LNCAP (cell line): Measurements from ENCODE around the gene POU2F1.

Experiments used
- TF ChIP-seq, protein P1 (sequence below): fragments of 450-650 bp; IDR thresholded peaks from 2 replicates; pipeline ENCODE4 v1.5.1; 2017; ENCODE audit warnings: mild to moderate bottlenecking

Gene POU2F1

DNA sequence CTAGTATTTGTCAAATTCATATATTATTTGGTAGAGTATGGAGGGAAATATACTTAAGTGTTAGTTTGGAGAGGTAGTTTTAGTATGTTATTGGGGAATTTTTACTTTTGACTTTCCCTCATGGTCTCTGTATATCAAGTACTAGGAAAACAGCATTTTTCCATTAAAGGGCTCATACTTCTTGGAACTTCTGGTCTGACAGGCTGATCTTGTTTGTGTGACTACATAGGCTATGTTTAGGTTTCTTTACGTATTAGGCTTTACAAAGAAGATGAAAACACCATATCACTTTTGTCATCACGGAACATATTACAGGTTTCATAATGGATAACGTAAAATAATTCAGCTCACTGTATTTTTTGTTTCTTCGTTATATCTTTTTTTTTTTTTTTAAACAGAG is 30.8 kb downstream of the POU2F1 start:
- TF ChIP-seq, protein P1, sequence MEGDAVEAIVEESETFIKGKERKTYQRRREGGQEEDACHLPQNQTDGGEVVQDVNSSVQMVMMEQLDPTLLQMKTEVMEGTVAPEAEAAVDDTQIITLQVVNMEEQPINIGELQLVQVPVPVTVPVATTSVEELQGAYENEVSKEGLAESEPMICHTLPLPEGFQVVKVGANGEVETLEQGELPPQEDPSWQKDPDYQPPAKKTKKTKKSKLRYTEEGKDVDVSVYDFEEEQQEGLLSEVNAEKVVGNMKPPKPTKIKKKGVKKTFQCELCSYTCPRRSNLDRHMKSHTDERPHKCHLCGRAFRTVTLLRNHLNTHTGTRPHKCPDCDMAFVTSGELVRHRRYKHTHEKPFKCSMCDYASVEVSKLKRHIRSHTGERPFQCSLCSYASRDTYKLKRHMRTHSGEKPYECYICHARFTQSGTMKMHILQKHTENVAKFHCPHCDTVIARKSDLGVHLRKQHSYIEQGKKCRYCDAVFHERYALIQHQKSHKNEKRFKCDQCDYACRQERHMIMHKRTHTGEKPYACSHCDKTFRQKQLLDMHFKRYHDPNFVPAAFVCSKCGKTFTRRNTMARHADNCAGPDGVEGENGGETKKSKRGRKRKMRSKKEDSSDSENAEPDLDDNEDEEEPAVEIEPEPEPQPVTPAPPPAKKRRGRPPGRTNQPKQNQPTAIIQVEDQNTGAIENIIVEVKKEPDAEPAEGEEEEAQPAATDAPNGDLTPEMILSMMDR, result no peak

DNA sequence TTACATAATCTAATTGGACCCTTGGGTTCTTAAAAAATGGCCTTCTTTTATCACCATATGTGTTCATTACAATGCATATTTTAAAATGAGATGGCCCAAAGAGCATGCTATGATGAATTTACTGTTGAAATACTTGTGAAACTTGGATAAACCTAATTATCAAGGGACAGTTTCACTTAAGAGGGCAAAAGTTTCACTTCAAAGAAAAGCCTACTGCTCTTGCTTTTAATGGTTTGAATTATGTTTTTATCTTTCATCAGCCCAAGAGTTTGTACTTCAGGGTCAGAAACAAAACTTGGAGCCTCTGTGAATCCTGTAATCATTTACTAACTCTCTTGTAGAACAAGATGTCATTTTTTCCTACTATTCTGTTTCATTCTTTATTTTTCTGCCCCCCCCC is 32.3 kb downstream of the POU2F1 start:
- TF ChIP-seq, protein P1, result no peak

DNA sequence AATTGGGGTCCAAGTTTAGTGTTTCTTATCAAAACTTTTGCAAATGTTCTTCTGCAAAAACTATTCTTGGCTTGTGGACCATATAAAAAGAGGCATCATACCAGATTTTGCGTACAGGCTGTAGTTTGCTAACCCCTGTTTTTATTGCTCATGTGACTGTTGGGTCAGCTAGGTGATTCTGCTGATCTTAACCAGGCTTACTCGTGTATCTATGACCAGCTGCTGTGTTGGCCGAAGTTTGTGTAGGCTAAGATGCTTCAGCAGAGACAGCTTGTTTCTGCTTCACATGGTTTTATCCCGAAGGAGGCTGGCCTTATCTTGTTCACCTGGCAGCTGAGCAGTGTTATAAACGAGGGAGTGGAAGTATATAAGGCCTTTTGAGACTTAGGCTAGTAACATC is 38.2 kb downstream of the POU2F1 start:
- TF ChIP-seq, protein P1, result no peak

DNA sequence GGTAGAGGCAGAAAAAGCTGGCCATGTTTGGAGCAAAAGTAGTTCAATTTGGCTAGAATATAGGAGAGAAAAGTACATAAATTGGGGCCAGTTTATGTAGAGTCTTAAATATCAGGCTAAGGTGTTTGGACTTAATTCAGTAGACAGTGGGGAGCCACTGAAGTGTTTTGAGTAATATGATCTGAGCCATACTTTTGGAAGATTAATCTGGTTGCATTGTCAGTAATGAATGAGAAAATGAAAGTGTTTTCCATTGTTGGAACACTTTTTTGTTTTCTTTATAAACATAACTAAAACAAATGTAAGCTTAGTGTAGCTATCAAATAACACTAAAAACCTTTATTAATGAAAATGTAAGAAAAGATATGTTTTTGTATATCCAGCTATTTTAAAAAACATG is 42.1 kb downstream of the POU2F1 start:
- TF ChIP-seq, protein P1, result no peak

DNA sequence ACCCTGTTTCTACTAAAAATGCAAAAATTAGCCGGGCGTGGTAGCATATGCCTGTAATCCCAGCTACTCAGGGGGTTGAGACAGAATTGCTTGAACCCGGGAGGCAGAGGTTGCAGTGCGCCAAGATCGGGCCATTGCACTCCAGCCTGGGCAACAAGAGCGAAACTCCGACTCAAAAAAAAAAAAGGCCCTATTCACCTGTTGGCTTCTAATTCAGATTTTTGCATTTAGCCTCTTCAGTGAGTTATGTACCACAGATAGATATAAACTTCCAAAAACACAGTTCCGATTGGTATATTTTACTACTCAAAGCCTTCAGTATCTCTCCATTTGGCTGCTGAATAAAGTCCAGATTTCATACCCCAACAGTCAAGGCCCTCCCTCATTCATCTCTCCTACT is 42.7 kb downstream of the POU2F1 start:
- TF ChIP-seq, protein P1, result no peak

DNA sequence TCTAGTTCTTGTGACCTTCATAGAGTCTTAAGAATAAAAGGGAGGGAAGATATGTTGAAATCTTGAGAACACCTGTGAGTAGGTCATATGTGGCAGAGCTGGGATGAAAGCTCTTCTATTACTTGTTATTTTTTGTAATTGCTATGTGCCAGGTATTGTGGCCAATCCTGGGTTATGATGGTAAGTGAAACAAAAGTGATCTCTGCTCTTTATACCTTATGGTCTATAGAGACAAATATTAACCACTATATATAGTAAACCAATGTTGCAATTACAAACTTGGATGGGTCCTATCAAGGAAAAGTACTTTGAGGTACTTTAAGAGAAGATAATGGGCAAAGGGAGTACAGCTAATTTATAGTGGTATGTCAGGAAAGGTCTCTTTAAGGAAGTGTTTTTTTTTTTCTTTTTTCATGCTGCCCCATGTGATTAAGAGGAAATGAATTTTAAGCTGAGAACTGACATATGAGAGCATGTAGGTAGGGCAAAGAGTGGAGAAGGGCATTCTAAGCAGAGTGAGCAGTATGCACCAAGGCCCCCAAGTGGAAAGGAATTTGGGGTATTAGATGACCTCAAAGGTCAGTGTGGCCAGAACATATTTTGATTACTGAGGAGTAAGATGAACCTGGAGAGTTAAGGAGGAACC is 43.3 kb downstream of the POU2F1 start:
- TF ChIP-seq, protein P1, result no peak

DNA sequence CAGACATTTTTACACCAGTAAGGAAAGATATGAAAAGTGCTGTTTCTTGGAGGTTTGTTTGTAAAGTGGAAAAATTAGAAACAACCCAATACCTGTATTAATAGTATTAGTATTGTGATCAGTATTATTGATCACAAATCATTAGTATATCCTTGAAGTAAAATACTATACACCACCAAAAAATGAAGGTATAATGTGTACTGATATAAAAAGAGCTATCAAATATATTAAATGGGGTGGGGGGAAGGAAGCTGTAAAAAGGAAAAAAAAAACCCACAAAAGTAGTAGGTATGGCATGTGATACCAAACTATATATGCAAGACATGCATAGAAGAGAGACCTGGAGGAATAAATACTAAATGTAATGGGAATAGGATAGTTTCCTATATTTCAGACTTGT is 46.3 kb downstream of the POU2F1 start:
- TF ChIP-seq, protein P1, result no peak

DNA sequence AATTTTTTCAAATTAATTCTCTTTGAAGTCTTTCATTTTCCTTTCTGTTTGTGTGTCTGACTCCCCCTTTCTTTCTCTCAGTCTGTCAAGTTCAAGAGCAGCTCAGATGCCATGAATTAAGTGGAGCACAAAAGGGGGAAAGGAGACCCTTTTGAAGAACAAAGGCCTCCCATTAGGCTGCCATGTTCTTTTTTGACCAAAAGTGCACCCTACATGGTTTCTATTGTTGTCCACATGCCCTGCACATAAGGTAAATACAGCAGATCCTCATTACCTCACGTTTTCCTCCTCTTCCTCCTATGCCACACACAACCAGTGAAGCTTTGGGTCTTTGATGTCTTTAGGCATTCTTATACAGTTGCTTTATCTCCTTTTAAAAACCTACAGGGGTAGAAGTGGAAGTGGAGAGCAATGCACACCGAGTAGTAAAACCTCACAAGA is 47.7 kb downstream of the POU2F1 start:
- TF ChIP-seq, protein P1, result no peak
